HG02763 (cell line): ENCODE data around the gene GLDN.

Experiments used
- ATAC-seq: cut with Tn5 transposase; IDR thresholded peaks from one replicate; pipeline ENCODE4 v1.9.1; 2021; ENCODE audit warnings: mild to moderate bottlenecking, moderate library complexity; ENCODE audit not compliant: unreplicated experiment

GLDN gene

DNA sequence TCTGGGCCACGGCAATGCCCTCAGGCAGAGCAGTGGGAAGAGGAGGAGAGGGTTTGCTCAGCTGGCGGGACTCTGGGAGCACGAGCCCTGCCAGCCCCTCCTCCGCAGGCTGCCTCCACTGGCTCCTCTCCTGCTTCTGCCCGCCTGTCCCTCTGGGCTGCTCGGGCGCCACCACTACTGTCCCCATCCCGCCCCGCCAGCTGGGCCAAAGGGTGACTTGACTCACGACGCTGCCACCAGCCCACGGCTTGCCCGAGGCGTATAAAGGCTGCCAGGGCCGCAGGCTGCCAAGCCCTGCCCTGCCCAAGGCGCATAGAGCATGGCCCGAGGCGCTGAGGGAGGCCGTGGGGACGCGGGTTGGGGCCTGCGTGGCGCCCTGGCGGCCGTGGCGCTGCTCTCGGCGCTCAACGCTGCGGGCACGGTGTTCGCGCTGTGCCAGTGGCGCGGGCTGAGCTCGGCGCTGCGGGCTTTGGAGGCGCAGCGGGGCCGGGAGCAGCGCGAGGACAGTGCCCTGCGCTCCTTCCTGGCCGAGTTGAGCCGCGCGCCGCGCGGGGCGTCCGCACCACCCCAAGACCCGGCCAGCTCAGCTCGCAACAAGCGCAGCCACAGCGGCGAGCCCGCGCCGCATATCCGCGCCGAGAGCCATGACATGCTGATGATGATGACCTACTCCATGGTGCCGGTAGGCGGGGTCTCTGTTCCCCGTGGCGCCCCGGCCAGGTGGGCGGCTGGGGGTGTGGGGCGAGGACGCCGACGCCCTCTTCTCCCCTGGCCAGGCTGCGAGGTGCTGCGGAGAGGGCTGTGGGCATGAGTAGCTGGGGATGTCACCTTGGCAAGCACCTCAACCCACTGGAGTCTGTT is at the start of gene GLDN:
Gene GLDN (plus strand): TSS at position 290 of the 861 bp plus-strand sequence. CDS start 30 bp downstream, at position 320.
- ATAC-seq, result no peak

DNA sequence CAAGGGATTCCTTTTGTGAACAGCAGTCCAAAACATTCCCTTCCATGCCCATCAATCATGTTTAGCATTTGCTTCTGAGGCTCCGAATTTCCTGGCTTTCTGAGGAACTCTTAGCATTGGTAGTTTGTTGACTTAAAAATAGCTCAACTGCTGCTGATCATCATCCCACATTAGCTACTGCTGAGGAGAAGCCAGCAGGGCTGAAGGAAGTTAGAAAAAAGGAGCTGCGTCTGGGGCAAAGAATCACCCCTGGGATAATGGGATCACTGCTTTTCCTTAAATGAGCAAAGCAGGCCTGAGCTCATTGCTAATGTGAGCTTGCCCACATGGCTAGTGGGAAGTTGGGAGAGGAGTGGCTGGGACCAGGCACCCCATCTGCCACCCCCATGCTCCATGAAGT is 42.8 kb upstream of the GLDN start:
- ATAC-seq, result no peak

DNA sequence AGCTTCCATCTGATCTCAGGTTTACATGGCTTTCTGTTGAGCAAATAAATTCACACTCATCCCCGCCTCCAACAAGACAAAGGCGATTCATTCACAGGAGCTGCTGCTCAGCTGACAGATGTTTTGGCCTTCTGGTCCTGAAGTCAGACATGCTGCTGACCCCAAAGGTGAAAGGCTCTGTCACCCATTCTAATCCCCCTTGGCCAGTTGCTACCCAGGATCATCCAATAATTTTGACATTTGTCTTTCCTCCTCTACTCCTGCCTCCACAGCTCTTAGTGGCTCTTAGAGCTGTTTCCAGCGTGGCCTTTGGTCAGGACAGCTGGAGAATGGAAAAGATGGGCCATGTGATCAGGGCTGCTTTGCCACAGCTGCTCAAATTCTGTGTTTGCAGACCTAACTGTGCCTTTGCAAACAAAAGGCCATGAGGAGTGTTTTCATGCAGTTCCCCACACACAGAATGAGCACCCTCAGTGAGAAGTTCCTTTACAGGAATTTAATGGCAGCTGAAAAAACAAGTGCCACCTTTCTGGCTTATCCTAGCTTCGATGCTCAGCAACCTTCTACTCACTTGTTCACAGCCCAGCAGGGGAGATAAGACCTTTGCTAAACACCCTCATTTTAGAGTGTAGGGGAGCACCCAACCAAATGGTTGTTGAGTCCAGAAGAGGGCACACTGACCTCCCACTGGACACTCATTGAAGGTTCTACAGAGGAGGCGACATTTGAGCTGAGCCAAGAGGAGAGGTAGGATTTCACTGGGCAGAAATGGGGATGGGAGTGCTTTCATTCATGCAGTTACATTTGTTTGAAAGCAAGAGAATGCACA is 42.1 kb upstream of the GLDN start:
- no peak for ATAC-seq

DNA sequence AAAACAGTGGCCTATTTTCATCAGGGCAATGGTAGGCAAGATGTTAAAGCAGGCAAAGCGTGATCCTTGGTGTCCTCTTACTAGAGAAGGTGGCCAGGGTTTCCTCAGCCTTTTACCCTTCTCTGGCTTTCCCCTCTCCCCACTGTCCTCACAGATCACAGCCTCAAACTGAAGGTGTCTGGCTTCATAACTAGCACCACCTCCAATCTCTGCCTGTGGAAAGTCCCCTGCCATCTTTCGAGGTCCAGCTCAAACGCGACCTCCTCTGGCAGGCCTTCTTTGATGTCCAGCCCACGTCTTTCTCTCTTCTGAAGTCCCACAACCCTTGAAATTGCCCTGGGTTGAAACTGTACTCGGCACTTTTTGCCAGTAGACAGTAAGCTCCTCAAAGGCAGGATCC is 39.0 kb upstream of the GLDN start:
- no peak for ATAC-seq

DNA sequence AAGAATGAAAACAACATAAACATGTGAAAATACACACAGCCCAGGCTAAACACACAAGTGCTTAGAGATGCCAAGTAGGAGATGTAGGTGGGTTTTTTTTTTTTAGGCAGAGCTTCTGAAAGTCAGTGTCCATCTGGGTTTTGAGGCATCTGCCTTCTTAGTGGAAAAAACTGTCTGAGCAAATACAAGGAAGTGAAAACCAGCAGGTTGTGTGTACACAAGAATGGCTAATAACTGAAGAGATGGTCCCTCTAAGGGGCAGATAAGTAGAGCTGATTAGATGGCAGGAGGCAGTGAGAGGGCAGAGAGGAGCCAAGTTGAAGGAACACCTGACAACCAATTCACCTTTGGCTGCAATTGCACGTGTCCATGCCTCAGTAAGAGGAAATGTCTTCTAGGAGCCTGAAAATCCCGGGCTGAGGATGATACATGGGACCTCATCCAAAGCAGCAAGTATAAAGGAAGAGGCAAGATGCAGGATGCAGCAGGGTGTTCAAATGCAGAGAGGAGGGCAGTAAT is 37.9 kb upstream of the GLDN start:
- ATAC-seq, result no peak

DNA sequence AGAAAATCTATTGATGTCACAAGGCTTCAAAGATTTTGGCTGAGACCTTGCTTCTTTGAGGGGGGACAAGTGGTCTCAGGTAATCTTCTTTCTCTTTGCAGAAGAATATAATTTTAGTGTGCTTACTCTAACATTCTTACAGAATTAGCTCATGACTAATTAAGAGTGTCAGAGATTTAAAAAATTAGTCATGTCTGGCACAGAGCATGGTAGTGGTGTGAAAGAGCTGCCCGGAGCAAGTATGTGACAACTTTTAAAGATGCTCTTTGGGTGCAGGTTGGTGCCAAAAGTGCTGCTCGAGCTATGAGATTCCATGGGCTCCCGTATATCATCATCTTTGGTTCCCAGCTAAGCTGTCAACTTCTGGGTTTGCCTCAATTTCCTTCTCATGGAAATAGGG is 34.1 kb upstream of the GLDN start:
- no peak for ATAC-seq

DNA sequence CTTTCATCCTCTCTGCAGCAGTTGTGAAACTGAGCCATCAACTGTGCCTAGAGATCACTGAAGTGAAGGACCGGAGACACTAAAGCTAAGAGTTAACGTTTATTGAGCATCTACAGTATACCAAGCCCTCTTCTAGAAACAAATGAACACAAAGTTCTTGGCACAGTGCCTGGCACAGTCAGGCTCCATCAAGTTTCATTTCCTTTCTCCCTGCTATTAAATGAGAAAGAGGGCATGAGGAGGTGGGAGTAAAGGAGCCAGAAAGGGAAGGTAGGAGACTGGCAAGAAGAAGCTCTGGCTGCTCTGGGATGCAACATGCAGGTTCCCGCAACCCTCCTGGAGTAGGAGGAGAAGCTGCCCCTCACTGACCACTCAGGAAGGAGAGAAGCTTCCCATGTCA is 33.6 kb upstream of the GLDN start:
- ATAC-seq, result no peak

DNA sequence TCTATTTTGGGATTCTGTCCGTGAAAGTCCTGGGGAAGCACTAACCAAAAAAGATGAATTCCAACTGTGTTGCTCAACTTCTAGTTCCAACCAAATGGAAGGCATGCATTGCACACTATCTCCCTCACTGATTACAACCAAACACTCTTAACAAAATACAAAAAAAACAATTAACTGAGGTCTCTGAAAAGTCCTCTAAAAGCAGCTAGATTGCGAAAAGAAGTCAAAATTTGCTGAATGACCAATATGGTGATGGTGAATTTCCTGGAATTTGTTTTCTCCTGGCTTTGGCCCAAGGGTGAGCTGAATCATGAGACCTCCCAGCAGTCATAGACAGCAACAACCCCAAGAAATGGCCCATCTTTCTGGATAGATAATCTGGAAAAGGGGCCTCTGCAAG is 31.4 kb upstream of the GLDN start:
- no peak for ATAC-seq

DNA sequence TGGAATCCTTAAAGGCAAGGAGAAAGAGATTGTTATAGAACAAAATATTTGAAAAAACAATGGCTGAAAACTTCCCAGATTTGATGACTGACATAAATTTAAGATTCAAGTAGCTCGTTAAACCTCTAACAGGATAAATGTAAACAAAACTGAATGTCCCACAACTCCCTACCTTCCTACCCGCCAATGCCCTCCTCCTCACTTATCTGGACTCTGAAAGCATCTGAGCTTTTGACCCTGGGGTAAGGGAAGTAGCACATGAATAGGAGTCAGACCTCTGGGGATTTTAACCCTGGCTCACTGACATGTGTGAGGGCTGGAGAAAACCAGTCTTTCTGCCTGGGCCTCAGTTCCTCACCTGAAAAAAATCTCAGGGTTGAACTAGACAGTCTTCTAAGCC is 29.9 kb upstream of the GLDN start:
- no peak for ATAC-seq

DNA sequence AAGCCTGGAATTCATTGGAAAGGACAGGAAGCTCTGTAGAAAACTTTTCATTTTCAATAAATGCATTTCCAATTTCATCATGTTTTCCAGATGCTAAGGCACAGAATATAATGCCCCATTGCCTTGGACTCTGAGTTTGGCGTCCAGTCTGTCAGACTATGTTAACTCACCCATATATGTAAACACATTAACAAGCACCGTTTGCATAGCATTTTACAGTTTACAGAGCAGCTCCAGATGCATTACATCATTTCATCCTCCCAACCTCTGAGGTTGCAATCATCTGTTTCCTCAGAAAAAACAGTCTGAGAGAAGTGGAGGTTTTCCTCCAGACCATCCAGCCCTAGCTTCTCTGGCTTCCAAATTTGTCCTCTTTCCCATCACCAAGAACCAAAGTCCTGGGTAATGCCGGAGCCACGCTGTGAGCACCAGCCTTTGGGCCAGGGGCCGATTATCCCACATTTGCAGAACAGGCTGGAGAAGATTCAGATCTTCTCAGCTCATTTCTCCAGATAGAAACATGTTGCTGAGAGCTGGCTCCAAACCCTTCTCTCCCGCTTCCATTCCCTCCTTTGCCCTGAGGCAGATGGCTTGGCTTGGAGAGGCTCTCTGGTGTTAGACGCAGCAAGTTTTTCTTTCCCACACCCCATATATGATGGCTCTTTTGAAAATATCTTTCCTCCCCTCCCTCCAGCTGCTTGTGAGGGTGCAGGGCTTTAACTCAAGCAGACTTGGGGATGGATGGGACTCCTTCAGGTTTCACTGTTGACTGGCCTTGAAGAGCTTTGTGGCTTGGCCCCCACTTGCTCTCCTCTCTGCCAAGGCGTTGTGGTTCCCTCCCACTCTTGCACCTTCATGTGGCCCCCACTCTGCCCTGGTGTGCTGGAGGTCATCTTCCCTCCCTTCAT is 29.0 kb upstream of the GLDN start:
- ATAC-seq, result no peak

DNA sequence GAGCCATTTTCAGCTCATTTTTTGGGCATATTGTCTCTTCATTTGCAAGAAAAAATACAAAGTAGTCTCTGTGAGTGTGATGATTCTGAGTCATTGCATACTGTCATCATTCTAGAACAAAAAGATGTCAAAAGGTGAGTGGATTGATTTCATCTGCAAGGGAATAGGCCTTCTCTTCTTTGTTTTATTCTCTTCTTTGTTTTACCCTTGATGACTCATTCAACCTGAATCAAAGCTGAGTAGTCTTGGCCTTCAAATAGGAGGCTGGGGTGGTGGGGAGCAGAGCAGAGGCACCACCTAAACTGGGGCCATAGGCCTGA is 28.4 kb upstream of the GLDN start:
- no peak for ATAC-seq

DNA sequence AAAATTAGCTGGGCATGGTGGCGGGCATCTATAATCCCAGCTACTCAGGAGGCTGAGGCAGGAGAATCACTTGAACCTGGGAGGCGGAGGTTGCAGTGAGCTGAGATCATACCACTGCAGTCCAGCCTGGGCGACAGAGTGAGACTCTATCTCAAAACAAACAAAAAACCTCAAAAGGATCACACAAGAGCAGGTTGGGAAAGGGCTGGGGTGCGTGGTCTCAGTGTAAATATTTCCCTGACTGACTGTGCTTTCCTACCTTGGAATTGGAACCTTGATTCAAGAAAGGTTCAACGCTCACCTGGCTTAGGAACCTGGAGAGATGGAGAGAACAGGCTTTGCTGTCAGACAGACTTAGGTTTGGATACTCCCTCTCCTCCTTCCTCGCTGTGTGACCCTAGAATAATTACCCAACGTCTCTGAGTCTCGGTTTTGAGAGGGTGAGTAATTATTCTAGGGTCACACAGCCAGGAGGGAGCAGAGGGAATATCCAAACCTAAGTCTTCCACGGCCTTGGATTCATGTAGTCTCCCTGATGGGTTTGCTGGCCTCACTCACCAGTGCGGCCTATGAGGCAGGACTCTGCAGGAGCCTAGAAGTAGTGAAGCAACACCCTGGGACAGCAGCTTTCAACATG is 27.7 kb upstream of the GLDN start:
- ATAC-seq, result no peak

DNA sequence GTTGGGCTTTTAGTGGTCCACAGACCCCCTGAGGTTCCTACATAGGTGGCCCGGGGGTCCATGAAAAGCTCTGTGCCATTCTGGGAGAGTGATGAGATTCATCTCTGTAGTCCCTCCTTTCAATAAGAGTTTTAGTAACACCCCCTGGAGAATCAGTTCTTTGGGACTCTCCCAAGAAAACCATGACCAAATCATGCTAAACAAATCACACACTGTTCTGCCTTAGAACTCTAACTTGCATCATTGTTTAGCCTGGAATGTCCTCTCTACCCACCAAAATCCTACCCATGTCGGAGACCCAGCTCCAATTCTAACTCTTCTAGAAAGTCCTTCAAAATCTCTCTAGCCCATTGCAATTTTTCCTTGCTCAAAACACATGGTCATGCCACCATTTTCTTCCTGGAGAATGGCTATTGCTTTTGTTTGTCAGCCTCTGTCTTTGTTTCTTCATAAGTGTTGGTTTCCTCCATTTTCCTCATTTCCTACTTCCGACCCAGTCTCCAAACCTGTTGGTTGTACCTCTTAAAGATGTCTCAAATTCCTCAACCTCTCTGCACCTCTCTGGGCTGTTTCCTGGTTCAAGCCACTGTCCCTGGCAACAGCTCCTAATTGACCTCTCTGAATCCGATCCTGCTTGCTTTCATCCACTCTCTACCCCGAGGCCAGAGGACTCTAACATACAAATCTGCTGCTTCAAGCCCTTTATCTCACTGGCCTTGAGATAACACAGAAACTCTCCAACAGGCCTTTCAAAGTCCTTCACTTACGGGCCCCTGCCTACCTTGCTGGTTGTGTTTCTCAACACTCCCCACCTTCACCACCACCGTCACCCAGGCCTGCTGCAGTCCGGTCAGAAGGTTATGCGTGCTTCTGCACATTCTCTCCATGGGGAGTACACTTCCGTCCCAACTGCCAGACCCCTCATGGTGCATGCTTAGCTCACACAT is 26.8 kb upstream of the GLDN start:
- no peak for ATAC-seq

DNA sequence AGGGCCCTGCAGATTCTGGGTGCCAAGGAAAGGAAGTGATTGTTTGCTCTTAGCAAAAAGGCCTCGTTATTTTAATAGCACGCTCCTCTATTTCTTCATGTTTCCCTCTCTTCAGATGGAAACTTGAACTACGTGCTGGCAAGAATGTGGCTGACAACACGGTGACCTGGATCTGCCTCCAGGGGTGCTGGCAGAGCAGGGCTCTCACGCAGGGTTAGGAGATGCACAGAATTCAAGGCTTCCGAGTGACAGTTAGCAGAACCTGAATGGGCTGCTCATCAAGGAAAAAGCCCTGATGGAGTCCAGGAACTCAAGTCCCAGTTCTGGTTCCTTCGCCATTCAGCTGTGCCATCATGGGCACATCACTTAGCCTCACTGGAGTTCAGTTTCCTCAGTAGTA is 25.7 kb upstream of the GLDN start:
- no peak for ATAC-seq

DNA sequence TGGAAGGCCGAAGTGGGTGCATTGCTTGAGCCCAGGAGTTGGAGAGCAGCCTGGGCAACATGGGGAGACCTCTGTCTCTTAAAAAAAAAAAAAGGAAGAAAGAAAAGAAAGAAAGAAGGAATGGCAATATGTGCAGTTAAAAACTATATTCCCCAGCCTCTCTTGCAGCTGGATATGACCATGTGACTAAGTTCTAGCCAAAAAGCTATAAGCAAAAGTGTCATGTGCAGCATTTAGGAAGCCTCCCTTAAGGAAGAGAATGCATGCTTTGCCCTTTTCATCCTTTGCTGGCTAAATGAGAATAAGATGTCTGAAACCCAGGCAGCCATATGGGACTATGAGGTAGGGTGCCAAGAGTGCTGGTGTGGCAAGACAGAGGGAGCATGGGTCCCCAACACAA is 24.8 kb upstream of the GLDN start:
- no peak for ATAC-seq

DNA sequence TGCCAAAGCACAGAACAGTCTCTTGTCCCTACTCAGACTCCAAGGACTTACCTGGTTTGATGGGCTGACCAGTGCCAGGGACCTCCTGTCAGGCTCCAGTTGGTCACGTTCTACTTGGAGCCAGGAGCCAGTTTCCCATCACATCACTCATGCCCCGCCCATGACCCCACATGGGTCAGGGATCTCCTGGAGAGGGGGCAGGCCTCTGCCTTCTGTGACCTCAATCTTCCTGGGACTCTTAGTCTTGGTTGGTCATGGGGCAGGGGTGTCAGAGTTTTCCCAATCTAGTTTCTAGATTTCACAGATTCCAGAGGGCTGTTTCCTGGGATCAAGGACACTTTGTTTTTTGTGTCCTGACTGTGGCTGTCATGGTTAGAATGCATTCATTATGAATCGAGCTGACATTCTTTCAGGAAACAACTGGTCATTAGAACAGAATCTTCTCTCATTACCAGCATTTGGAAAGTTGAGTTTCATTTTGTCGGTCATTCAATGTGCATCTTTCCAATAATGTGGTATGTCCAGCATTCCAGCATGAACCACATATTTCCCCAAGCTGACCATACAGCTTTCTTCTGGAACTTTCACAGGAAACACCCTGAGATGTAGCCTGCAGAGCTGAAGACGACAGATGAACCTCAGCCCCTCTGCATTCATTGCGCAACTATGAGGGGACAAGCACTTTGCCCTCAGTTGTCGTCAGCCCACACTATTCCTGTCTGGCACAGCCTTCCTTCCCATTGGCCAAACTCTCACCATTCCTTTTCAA is 22.9 kb upstream of the GLDN start:
- no peak for ATAC-seq

DNA sequence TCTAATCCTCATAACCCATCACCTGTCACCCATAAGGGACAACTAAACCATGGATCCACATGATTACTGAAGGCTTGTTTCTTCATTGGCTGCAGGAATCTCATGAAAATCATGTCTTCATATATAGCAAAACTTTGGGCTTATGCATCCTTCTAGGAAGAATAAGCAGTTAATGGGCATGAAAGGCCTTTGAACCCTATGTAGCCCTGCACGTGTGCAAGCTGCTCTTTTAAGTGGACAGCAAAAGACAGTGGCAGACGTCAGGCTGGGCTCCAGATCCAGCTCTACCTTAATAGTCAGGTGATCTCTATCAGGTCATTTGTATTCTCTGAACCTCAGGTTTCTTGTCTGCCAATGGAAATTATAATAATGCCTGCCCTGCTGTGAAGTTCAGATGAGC is 21.9 kb upstream of the GLDN start:
- ATAC-seq, result no peak

DNA sequence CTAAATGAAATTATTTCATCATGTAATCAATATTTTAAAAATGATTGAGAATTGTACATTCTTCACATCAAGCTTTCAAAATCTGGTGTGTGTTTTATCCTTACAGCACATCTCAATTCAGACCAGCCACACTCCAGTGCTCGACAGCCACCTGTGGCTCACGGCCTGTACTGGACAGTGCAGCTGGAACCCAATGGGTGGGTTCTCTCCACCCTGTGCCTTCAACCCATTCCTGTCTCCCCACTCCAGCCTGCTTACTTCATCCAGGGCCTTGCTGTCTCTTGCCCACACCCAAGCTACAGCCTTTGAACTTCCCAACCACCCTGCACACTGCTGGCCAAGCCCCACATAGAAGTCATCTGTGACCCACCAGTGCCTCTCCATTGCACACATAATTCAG is 20.6 kb upstream of the GLDN start:
- no peak for ATAC-seq

DNA sequence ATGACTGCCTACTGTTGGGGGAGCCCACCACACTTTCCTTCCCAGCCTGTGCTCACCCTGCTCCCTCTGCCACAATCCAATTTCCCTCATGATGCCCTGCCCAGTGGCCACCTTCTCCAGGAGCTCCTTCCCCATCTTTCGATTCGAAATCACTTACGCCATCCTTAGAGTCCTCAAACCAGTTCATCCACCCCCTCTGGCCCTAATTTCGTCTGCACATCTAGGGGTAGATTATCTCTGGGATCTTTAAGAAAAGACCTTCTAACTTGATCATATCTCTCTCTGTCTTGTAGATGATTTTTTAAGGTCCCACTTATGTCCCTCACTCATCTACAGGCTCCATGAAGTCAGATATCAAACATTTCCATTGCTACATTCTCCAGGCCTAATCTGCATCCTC is 20.1 kb upstream of the GLDN start:
- no peak for ATAC-seq
